Brain microvascular endothelial cell (primary cell): ENCODE results near the gene ZNF324.

Source experiments
- DNase-seq: peaks from one replicate; pipeline ENCODE4 v3.0.0-alpha.2; 2020
- H3K27ac ChIP-seq: fragments of 250-450 bp; sonication (Bioruptor Pico); 2 replicates; pipeline ENCODE4 v1.5.1; 2020; ENCODE audit warnings: mild to moderate bottlenecking, moderate library complexity
- H3K27me3 ChIP-seq: fragments of 250-450 bp; sonication (Bioruptor Pico); replicated peaks from 2 replicates; pipeline ENCODE4 v1.5.1; 2020; ENCODE audit warnings: mild to moderate bottlenecking
- H3K36me3 ChIP-seq: fragments of 250-450 bp; sonication (Bioruptor Pico); replicated peaks from 2 replicates; pipeline ENCODE4 v1.5.1; 2020; ENCODE audit warnings: mild to moderate bottlenecking
- H3K4me3 ChIP-seq: 2 replicates; pipeline ENCODE4 v1.5.1; 2011; ENCODE audit warnings: low read depth, mild to moderate bottlenecking, control low read depth, low read length, moderate library complexity
- CTCF ChIP-seq: IDR thresholded peaks from 2 replicates; pipeline ENCODE4 v1.5.1; 2011; ENCODE audit warnings: low read depth, mild to moderate bottlenecking, moderate library complexity, low read length, control low read depth, inconsistent platforms; ENCODE audit errors: missing control alignments
- in situ Hi-C: cut with HindIII; loops from 2 replicates; pipeline ENCODE4 v1.10.0; 2017; ENCODE audit warnings: low sequenced_read_pairs, low pct_ligation_motif_present

Gene ZNF324

GRCh38 chr19:58479303-58479702, 12.4 kb downstream of the ZNF324 start:
- Histone ChIP-seq H3K27ac (no peak overlapping the region), H3K36me3 (no peaks in the 10 kb centered on the region), H3K27me3 (no peaks in the 10 kb centered on the region), H3K4me3 (no peak overlapping the region)
- in situ Hi-C loops, result no loop called here
- TF ChIP-seq CTCF, result no peak
- no peak for DNase-seq

- no peak overlapping the region for H3K4me3 ChIP-seq
- no peaks in the 10 kb centered on the region for H3K27me3 ChIP-seq
- in situ Hi-C loops, result no loop called here
- no peaks in the 10 kb centered on the region for H3K36me3 ChIP-seq
- H3K27ac ChIP-seq, result no peak overlapping the region
- DNase-seq, result no peak
- TF ChIP-seq CTCF, result no peak
Observed at GRCh38 chr19:58479736-58480480, 13.0 kb downstream of the ZNF324 start.

GRCh38 chr19:58480481-58480830, 13.6 kb downstream of the ZNF324 start:
- Histone ChIP-seq H3K27me3 (no peaks in the 10 kb centered on the region), H3K27ac (no peak overlapping the region), H3K36me3 (no peaks in the 10 kb centered on the region), H3K4me3 (no peak overlapping the region)
- in situ Hi-C loops, result no loop called here
- TF ChIP-seq CTCF, result no peak
- no peak for DNase-seq

GRCh38 chr19:58480831-58481230, 14.0 kb downstream of the ZNF324 start:
- in situ Hi-C loops, result no loop called here
- Histone ChIP-seq H3K4me3 (no peak overlapping the region), H3K27me3 (no peaks in the 10 kb centered on the region), H3K36me3 (no peaks in the 10 kb centered on the region), H3K27ac (no peak overlapping the region)
- no peak for TF ChIP-seq CTCF
- no peak for DNase-seq

GRCh38 chr19:58482372-58482771, 15.5 kb downstream of the ZNF324 start:
- Histone ChIP-seq H3K27me3 (no peaks in the 10 kb centered on the region), H3K4me3 (no peak overlapping the region), H3K36me3 (no peaks in the 10 kb centered on the region), H3K27ac (no peak overlapping the region)
- in situ Hi-C loops, result no loop called here
- no peak for TF ChIP-seq CTCF
- DNase-seq, result no peak

- no peak overlapping the region for H3K27ac ChIP-seq
- in situ Hi-C loops, result no loop called here
- H3K4me3 ChIP-seq, result no peak overlapping the region
- H3K27me3 ChIP-seq, result no peaks in the 10 kb centered on the region
- no peaks in the 10 kb centered on the region for H3K36me3 ChIP-seq
- no peak for TF ChIP-seq CTCF
- no peak for DNase-seq
Observed at GRCh38 chr19:58483776-58484175, 16.9 kb downstream of the ZNF324 start.
